ENCODE data around the gene HAUS3. TPM values are rescaled to one million over a fixed set of nuclear protein-coding genes. Genes with fewer than 3 reads are reported as not detected.

The HAUS3 gene
- polyA plus RNA-seq, 3 donors, result 4.4 to 5.5 (median 5.0) TPM

GRCh38 chr4:2186865-2187172 is 55.1 kb downstream of the HAUS3 start:
- no peak for TF ChIP-seq CTCF (IDR thresholded peaks at IDR 0.05)
- H4K20me1 ChIP-seq (ENCODE audit: insufficient read depth, low read length), result no peaks in the 10 kb centered on the region
- no peak overlapping the region for H3K4me2 ChIP-seq (replicated peaks; ENCODE audit: extremely low read depth, low read length, poor library complexity, severe bottlenecking)
- no peaks in the 10 kb centered on the region for H3K79me2 ChIP-seq (ENCODE audit: insufficient read depth, low read length)
- no peak overlapping the region for H3K27ac Mint-ChIP-seq
- no peak overlapping the region for H2AFZ ChIP-seq (ENCODE audit: insufficient read depth, low read depth, low read length, poor library complexity, severe bottlenecking)
- H3K9ac ChIP-seq (ENCODE audit: insufficient read depth, low read length, poor library complexity, severe bottlenecking), result no peak overlapping the region
- H3K4me3 Mint-ChIP-seq, result no peak overlapping the region
- DNase-seq, result no peak
- no peaks in the 10 kb centered on the region for H3K27me3 ChIP-seq (ENCODE audit: control insufficient read depth in 2 of 2, insufficient read depth in 2 of 2, low read length in 2 of 2)
- H3K4me1 ChIP-seq (ENCODE audit: control insufficient read depth in 1 of 2, insufficient read depth in 2 of 2, low read length in 2 of 2), result no peaks in the 10 kb centered on the region
- H3K27me3 Mint-ChIP-seq (ENCODE audit: low read depth in 3 of 3), result peaks cover 2 to 7% (median 4%) of the 10 kb centered on the region in 3 donors
- intact Hi-C loops (cut with micrococcal nuclease), result no loop called here
- H3K36me3 Mint-ChIP-seq, result no peaks in the 10 kb centered on the region
- H3K4me1 Mint-ChIP-seq, result peaks cover 9% of the 10 kb centered on the region
- no peak overlapping the region for H3K4me3 ChIP-seq (replicated peaks in 1 of 3; ENCODE audit: low read depth in 2 of 3, low read length in 3 of 3)
- H3K9me3 Mint-ChIP-seq, result peaks cover 10 to 37% (median 21%) of the 10 kb centered on the region in 7 donors
- peaks cover 6 to 15% of the 10 kb centered on the region in 2 donors for H3K9me3 ChIP-seq (replicated peaks in 1 of 2; ENCODE audit: control insufficient read depth in 1 of 2, insufficient read depth in 1 of 2, low read length in 2 of 2)
- no peak overlapping the region for H3K27ac ChIP-seq (ENCODE audit: low read depth in 1 of 2, low read length in 2 of 2)
- no peaks in the 10 kb centered on the region for H3K36me3 ChIP-seq (replicated peaks in 1 of 2; ENCODE audit: control insufficient read depth in 1 of 2, insufficient read depth in 2 of 2, low read length in 2 of 2)

- 90% methylated on average over 6 of the region's 9 CpGs for WGBS (ENCODE audit: insufficient coverage)
- peaks cover 10 to 41% (median 22%) of the 10 kb centered on the region in 7 donors for H3K9me3 Mint-ChIP-seq
Measured at GRCh38 chr4:2186133-2186864, 55.6 kb downstream of the HAUS3 start.

More at GRCh38 chr4:2186133-2186864, 55.6 kb downstream of the HAUS3 start:
- no peak for DNase-seq
- H3K27ac Mint-ChIP-seq, result peak overlapping the region in 1 of 7 donors; percentile 3
- Histone ChIP-seq H3K4me3 (replicated peaks in 1 of 3; ENCODE audit: low read depth in 2 of 3, low read length in 3 of 3) (no peak overlapping the region), H3K79me2 (ENCODE audit: insufficient read depth, low read length) (no peaks in the 10 kb centered on the region), H3K9me3 (replicated peaks in 1 of 2; ENCODE audit: control insufficient read depth in 1 of 2, insufficient read depth in 1 of 2, low read length in 2 of 2) (peaks cover 6 to 15% of the 10 kb centered on the region in 2 donors), H4K20me1 (ENCODE audit: insufficient read depth, low read length) (no peaks in the 10 kb centered on the region), H3K4me1 (ENCODE audit: control insufficient read depth in 1 of 2, insufficient read depth in 2 of 2, low read length in 2 of 2) (no peaks in the 10 kb centered on the region), H3K27ac (ENCODE audit: low read depth in 1 of 2, low read length in 2 of 2) (no peak overlapping the region), H3K9ac (ENCODE audit: insufficient read depth, low read length, poor library complexity, severe bottlenecking) (no peak overlapping the region), H3K27me3 (ENCODE audit: control insufficient read depth in 2 of 2, insufficient read depth in 2 of 2, low read length in 2 of 2) (no peaks in the 10 kb centered on the region), H3K4me2 (replicated peaks; ENCODE audit: extremely low read depth, low read length, poor library complexity, severe bottlenecking) (no peak overlapping the region), H3K36me3 (replicated peaks in 1 of 2; ENCODE audit: control insufficient read depth in 1 of 2, insufficient read depth in 2 of 2, low read length in 2 of 2) (no peaks in the 10 kb centered on the region), H2AFZ (ENCODE audit: insufficient read depth, low read depth, low read length, poor library complexity, severe bottlenecking) (no peak overlapping the region)
- H3K36me3 Mint-ChIP-seq, result peaks cover 0 to 2% of the 10 kb centered on the region in 2 donors
- H3K4me3 Mint-ChIP-seq, result no peak overlapping the region
- intact Hi-C loops (cut with micrococcal nuclease), result no loop called here
- TF ChIP-seq CTCF (IDR thresholded peaks at IDR 0.05), result no peak
- peaks cover 9% of the 10 kb centered on the region for H3K4me1 Mint-ChIP-seq
- peaks cover 4 to 7% (median 4%) of the 10 kb centered on the region in 3 donors for H3K27me3 Mint-ChIP-seq (ENCODE audit: low read depth in 3 of 3)
